B cell (primary cell): Measurements from ENCODE around the gene SCGB1C2. TPM values are rescaled to one million over a fixed set of nuclear protein-coding genes. Genes with fewer than 3 reads are reported as not detected.

ENCODE experiments used
- ATAC-seq: fragments of 200-7000 bp; cut with Tn5 transposase; one replicate; pipeline ENCODE4 v1.10.0; 2021; ENCODE audit warnings: low read depth, mild to moderate bottlenecking, moderate number of reproducible peaks, moderate library complexity
- CTCF ChIA-PET: fragments of 350-600 bp; sonication (Branson Sonifier 250); formaldehyde crosslinking; loops from one replicate; lab custom pipeline; 2021; ENCODE audit warnings: antibody characterized with exemption, inconsistent platforms; lab: Charles Lee
- POLR2A ChIA-PET: fragments of 350-600 bp; sonication (Branson Sonifier 250); formaldehyde crosslinking; loops from one replicate; lab custom pipeline; 2021; ENCODE audit warnings: antibody characterized with exemption; lab: Charles Lee
- DNase-seq: peaks from one replicate; pipeline ENCODE4 v3.0.0; 2013
- H2AFZ ChIP-seq: 2 replicates; pipeline ENCODE4 v1.6.1; 2012; ENCODE audit warnings: mild to moderate bottlenecking, low read depth, low read length; ENCODE audit not compliant: insufficient read depth, poor library complexity, severe bottlenecking
- H3K27ac ChIP-seq, 2 donors: 1 replicate in 1 of 2; 2 replicates in 1 of 2; pipeline ENCODE4 v1.5.1; 2012 to 2013; ENCODE audit warnings: low read length in 2 of 2, mild to moderate bottlenecking in 2 of 2, moderate library complexity in 1 of 2
- H3K27me3 ChIP-seq, 4 experiments: fragments of 200-600 bp in 1 of 4; sonication (generic) in 1 of 4; replicated peaks in 1 of 4; 1 replicate in 2 of 4; 2 replicates in 2 of 4; pipeline versions ENCODE4 v1.6.1 to v1.7.0; 2013 to 2016; ENCODE audit warnings: low read length in 3 of 4, mild to moderate bottlenecking in 2 of 4, mixed read lengths in 1 of 4, moderate library complexity in 1 of 4; ENCODE audit not compliant: insufficient read depth in 4 of 4, control insufficient read depth in 3 of 4; ENCODE audit errors: control extremely low read depth in 1 of 4
- H3K36me3 ChIP-seq, 2 experiments: replicated peaks in 1 of 2; 1 replicate in 1 of 2; 2 replicates in 1 of 2; pipeline versions ENCODE4 v1.6.1 to v1.7.1; 2013; ENCODE audit warnings: low read length in 1 of 2; ENCODE audit not compliant: insufficient read depth in 2 of 2, control insufficient read depth in 1 of 2; ENCODE audit errors: control extremely low read depth in 1 of 2, extremely low read depth in 1 of 2
- H3K4me1 ChIP-seq, 2 donors: fragments of 200-600 bp in 1 of 2; sonication (generic) in 1 of 2; 1 replicate in 1 of 2; 2 replicates in 1 of 2; pipeline versions ENCODE4 v1.5.1 to v1.6.1; 2013 to 2017; ENCODE audit warnings: low read length in 2 of 2; ENCODE audit not compliant: control insufficient read depth in 2 of 2, insufficient read depth in 2 of 2
- H3K4me2 ChIP-seq: replicated peaks from 2 replicates; pipeline ENCODE3; 2012; ENCODE audit warnings: mild to moderate bottlenecking, low read depth, low read length; ENCODE audit not compliant: poor library complexity, severe bottlenecking
- H3K4me3 ChIP-seq, 5 experiments: fragments of 200-600 bp in 1 of 5; sonication (generic) in 1 of 5; 1 replicate in 3 of 5; 2 replicates in 2 of 5; pipeline versions ENCODE4 v1.5.1 to v1.7.0; 2011 to 2016; ENCODE audit warnings: low read length in 4 of 5, mild to moderate bottlenecking in 4 of 5, low read depth in 2 of 5, control low read depth in 1 of 5, moderate library complexity in 1 of 5; ENCODE audit not compliant: insufficient read depth in 1 of 5; ENCODE audit errors: control extremely low read depth in 1 of 5, extremely low read depth in 1 of 5
- H3K79me2 ChIP-seq: fragments of 200-600 bp; sonication (generic); one replicate; pipeline ENCODE4 v1.6.0; 2016; ENCODE audit warnings: low read length; ENCODE audit not compliant: control insufficient read depth, insufficient read depth
- H3K9ac ChIP-seq: fragments of 200-600 bp; sonication (generic); 2 replicates; pipeline ENCODE4 v1.6.1; 2017; ENCODE audit warnings: mild to moderate bottlenecking, low read length, moderate library complexity
- H3K9me3 ChIP-seq, 3 donors: one replicate each; pipeline versions ENCODE4 v1.6.1 to v1.7.1; 2013; ENCODE audit warnings: low read length in 2 of 3; ENCODE audit not compliant: control insufficient read depth in 2 of 3, insufficient read depth in 1 of 3; ENCODE audit errors: control extremely low read depth in 1 of 3
- H4K20me1 ChIP-seq: 2 replicates; pipeline ENCODE4 v1.6.0; 2012; ENCODE audit warnings: mild to moderate bottlenecking, low read length; ENCODE audit not compliant: insufficient read depth, control insufficient read depth, poor library complexity, severe bottlenecking
- H3K27ac Mint-ChIP-seq: one replicate; pipeline ENCODE4 v1.8.0; 2021; ENCODE audit warnings: mixed read lengths
- H3K27me3 Mint-ChIP-seq: one replicate; pipeline ENCODE4 v1.8.0; 2021; ENCODE audit warnings: mixed read lengths
- H3K4me1 Mint-ChIP-seq: one replicate; pipeline ENCODE4 v1.8.0; 2021; ENCODE audit warnings: mixed read lengths
- H3K4me3 Mint-ChIP-seq: one replicate; pipeline ENCODE4 v1.8.0; 2021; ENCODE audit warnings: mixed read lengths
- H3K9me3 Mint-ChIP-seq: one replicate; pipeline ENCODE4 v1.8.0; 2022; ENCODE audit warnings: mixed read lengths; ENCODE audit not compliant: insufficient read depth
- EZH2 ChIP-seq: IDR thresholded peaks from 2 replicates; pipeline ENCODE4 v1.6.1; 2012; ENCODE audit warnings: borderline replicate concordance, low read depth, mild to moderate bottlenecking, moderate library complexity, low read length; ENCODE audit not compliant: insufficient read depth, poor library complexity, severe bottlenecking
- WGBS: methylation state at CpG from one replicate; pipeline ENCODE4 v1.1.5; 2013; ENCODE audit warnings: missing lambda C conversion rate; ENCODE audit not compliant: insufficient coverage; 5-methylcytosine and 5-hydroxymethylcytosine counted together
- intact Hi-C: fragments of 100-400 bp; cut with micrococcal nuclease; formaldehyde crosslinking; loops from one replicate; pipeline ENCODE4 v1.10.0; 2022
- polyA plus RNA-seq: library from polyadenylated mRNA; depleted of rRNA; stranded (reverse); fragments of >200 nt; gene quantifications from 2 replicates; pipeline ENCODE4 v1.2.3, GENCODE V29; 2012
- total RNA-seq, 2 donors: library from RNA; stranded (reverse); fragments of 120-200 nt in 1 of 2; gene quantifications; 1 replicate in 1 of 2; 2 replicates in 1 of 2; pipeline versions ENCODE4 v1.2.3 to v1.2.4, GENCODE V29; 2013 to 2022
- TF ChIP-seq, protein P1 (sequence below): fragments of 200-600 bp; IDR thresholded peaks from one replicate; pipeline ENCODE4 v1.8.0; 2022; ENCODE audit warnings: antibody characterized with exemption, mild to moderate bottlenecking

The SCGB1C2 gene
- total and polyA plus RNA-seq, 2 donors (not counting 1 experiment from before 2014, with no cell fraction given): not detected

DNA sequence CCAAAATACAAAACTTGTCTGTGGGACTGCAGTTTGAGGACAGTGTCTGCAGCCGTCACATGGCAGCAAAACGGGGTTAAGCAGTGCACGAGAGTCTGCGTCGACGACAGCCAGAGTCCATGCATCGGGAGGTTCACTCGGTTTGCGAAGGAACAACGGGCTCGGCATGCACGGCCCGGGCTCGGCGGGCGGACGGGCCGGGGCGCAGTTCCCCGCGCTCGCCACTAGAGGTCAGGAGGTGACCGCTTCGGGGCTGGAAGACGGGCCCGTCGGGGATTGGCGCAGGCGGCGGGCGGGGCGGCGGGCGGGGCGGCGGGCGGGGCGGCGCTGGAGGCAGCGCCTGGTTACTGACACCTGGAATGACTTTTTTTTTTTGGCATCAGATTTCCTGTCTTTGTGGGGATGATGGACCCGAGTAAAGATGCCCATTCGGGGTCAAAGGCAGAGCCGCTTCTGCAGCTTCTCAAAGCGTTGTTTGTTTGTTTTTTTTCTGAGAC lies 6.5 kb downstream of the SCGB1C2 start:
- Mint-ChIP-seq H3K4me1 (peaks cover 3% of the 10 kb centered on the region), H3K27me3 (peaks cover 3% of the 10 kb centered on the region), H3K4me3 (no peak overlapping the region), H3K9me3 (no peaks in the 10 kb centered on the region), H3K27ac (no peak overlapping the region)
- ChIA-PET CTCF (interaction anchor here (0.7 to 1.0 kb wide), 3 partner anchors 164 to 610 kb away, joined by 3 read pairs; no protein-coding TSS in a partner anchor), POLR2A (no interaction called here)
- Histone ChIP-seq H3K36me3 (no peaks in the 10 kb centered on the region), H3K27ac (no peak overlapping the region), H3K9me3 (peaks cover 0 to 4% (median 0%) of the 10 kb centered on the region in 3 donors), H3K79me2 (no peaks in the 10 kb centered on the region), H3K4me2 (peak overlapping the region; percentile 59), H3K27me3 (no peaks in the 10 kb centered on the region), H4K20me1 (no peaks in the 10 kb centered on the region), H3K4me3 (no peak overlapping the region), H2AFZ (peak overlapping the region; percentile 49), H3K4me1 (peaks cover 0 to 3% of the 10 kb centered on the region in 2 donors), H3K9ac (no peak overlapping the region)
- TF ChIP-seq, protein P1, sequence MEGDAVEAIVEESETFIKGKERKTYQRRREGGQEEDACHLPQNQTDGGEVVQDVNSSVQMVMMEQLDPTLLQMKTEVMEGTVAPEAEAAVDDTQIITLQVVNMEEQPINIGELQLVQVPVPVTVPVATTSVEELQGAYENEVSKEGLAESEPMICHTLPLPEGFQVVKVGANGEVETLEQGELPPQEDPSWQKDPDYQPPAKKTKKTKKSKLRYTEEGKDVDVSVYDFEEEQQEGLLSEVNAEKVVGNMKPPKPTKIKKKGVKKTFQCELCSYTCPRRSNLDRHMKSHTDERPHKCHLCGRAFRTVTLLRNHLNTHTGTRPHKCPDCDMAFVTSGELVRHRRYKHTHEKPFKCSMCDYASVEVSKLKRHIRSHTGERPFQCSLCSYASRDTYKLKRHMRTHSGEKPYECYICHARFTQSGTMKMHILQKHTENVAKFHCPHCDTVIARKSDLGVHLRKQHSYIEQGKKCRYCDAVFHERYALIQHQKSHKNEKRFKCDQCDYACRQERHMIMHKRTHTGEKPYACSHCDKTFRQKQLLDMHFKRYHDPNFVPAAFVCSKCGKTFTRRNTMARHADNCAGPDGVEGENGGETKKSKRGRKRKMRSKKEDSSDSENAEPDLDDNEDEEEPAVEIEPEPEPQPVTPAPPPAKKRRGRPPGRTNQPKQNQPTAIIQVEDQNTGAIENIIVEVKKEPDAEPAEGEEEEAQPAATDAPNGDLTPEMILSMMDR: peak; percentile 89
- no peak for TF ChIP-seq EZH2
- peak; percentile 82 for DNase-seq
- 7% methylated on average over 38 of the region's 44 CpGs for WGBS
- intact Hi-C loops: loop anchor here (2.0 to 5.0 kb wide), 2 partner anchors 243 to 558 kb away; no protein-coding TSS in a partner anchor
- ATAC-seq: peak; percentile 99

DNA sequence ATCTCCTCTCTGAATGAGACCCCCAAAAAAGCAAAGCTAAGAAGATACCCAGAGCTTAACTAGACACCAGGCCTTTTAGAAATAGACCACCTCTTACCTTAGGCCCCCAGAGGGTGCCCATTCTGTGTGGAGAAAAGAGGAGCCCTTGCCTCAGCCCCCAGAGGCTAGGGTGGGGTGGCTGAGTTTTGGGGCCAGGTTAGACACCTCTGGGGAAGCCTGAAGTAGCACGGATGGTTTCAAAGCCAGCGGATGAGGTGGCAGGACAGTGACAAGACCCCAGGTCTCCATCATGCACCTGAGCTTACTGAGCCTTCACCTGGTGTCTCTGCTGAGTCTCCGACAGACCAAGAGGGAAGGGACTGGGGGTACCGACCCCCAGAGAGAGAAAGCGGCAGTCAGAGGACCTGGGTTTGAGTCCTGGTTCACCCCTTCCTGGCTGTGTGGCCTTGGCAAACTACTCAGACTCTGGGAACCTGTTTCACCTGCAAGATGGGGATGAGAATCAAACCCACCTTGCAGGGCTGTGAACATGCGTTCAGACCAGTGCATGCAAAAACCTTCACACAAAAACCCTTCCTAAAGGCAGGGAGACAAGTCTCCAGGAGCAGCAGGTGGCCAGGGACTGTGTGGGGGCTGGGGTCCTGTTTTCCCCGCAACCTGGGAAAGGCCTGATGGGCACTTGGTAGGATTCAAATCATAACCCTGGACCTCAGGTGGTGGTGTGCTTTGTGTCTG lies 7.7 kb downstream of the SCGB1C2 start:
- intact Hi-C loops: loop anchor here (2.0 to 5.0 kb wide), 2 partner anchors 242 to 557 kb away; no protein-coding TSS in a partner anchor
- Mint-ChIP-seq H3K9me3 (no peaks in the 10 kb centered on the region), H3K4me1 (peaks cover 3% of the 10 kb centered on the region), H3K27ac (no peak overlapping the region), H3K27me3 (no peaks in the 10 kb centered on the region), H3K4me3 (no peak overlapping the region)
- ChIA-PET POLR2A (no interaction called here), CTCF (interaction anchor here (1.0 to 2.3 kb wide), 3 partner anchors 555 to 911 kb away, joined by 3 to 11 read pairs (median 5); partner anchors contain the start of gene TIMM22)
- ATAC-seq (no peak), DNase-seq (no peak)
- Histone ChIP-seq H2AFZ (no peak overlapping the region), H3K9me3 (peaks cover 0 to 4% (median 0%) of the 10 kb centered on the region in 3 donors), H3K4me3 (no peak overlapping the region), H3K9ac (no peak overlapping the region), H4K20me1 (no peaks in the 10 kb centered on the region), H3K79me2 (no peaks in the 10 kb centered on the region), H3K4me1 (peaks cover 0 to 3% of the 10 kb centered on the region in 2 donors), H3K36me3 (no peaks in the 10 kb centered on the region), H3K27me3 (no peaks in the 10 kb centered on the region), H3K4me2 (no peak overlapping the region), H3K27ac (no peak overlapping the region)
- TF ChIP-seq EZH2: no peak
- TF ChIP-seq, protein P1: no peak
- 76% methylated on average over 6 of the region's 7 CpGs for WGBS
